ENCODE results near the gene ERICH6.

GRCh38 chr3:150681057-150681456 is 22.7 kb downstream of the ERICH6 start:
- TF ChIP-seq CTCF (IDR thresholded peaks at IDR 0.05), result no peak
- no peak for TF ChIP-seq POLR2AphosphoS5 (IDR thresholded peaks at IDR 0.05)
- TF ChIP-seq POLR2A (IDR thresholded peaks at IDR 0.05), result no peak
